Astrocyte (in vitro differentiated cells and primary cell): ENCODE measurements around the gene MAPKAP1. TPM values are rescaled to one million over a fixed set of nuclear protein-coding genes. Genes with fewer than 3 reads are reported as not detected.

Experiments used
- DNase-seq: peaks from one replicate; pipeline ENCODE4 v3.0.0-alpha.2; 2010; ENCODE audit warnings: low read depth
- FAIRE-seq: peaks from 2 replicates; lab custom pipeline; 2011; peaks lifted over from hg19 to GRCh38; lab: Jason Lieb, UNC
- H2AFZ ChIP-seq: 2 replicates; pipeline ENCODE4 v1.6.0; 2012; ENCODE audit warnings: low read depth, low read length, inconsistent platforms
- H3K27ac ChIP-seq: 2 replicates; pipeline ENCODE4 v1.5.1; 2011; ENCODE audit warnings: low read depth, low read length, inconsistent platforms
- H3K27me3 ChIP-seq: 2 replicates; pipeline ENCODE4 v1.6.0; 2011; ENCODE audit warnings: low read length, inconsistent platforms; ENCODE audit not compliant: insufficient read depth
- H3K36me3 ChIP-seq: 2 replicates; pipeline ENCODE4 v1.5.1; 2011; ENCODE audit warnings: low read length, inconsistent platforms; ENCODE audit not compliant: insufficient read depth
- H3K4me1 ChIP-seq: 2 replicates; pipeline ENCODE4 v1.5.1; 2011; ENCODE audit warnings: low read length, inconsistent platforms; ENCODE audit not compliant: insufficient read depth
- H3K4me2 ChIP-seq: 2 replicates; pipeline ENCODE4 v1.6.0; 2012; ENCODE audit warnings: low read length, inconsistent platforms
- H3K4me3 ChIP-seq: 2 replicates; pipeline ENCODE4 v1.5.1; 2011; ENCODE audit warnings: low read depth, mild to moderate bottlenecking, low read length, inconsistent platforms; ENCODE audit not compliant: insufficient read depth
- H3K79me2 ChIP-seq: 2 replicates; pipeline ENCODE4 v1.6.0; 2012; ENCODE audit warnings: mild to moderate bottlenecking, low read length, inconsistent platforms; ENCODE audit not compliant: insufficient read depth
- H3K9ac ChIP-seq: 2 replicates; pipeline ENCODE4 v1.6.0; 2012; ENCODE audit warnings: mild to moderate bottlenecking, low read length, inconsistent platforms
- H3K9me3 ChIP-seq: 2 replicates; pipeline ENCODE4 v1.5.1; 2012; ENCODE audit warnings: low read depth, mild to moderate bottlenecking, low read length, inconsistent platforms; ENCODE audit not compliant: insufficient read depth
- H4K20me1 ChIP-seq: 2 replicates; pipeline ENCODE4 v1.6.0; 2012; ENCODE audit warnings: low read length, inconsistent platforms; ENCODE audit not compliant: insufficient read depth
- H3K27ac Mint-ChIP-seq: one replicate; pipeline ENCODE4 v1.8.0; 2021; ENCODE audit warnings: mild to moderate bottlenecking, mixed read lengths; ENCODE audit not compliant: unreplicated experiment
- H3K27me3 Mint-ChIP-seq: one replicate; pipeline ENCODE4 v1.8.0; 2021; ENCODE audit warnings: low read depth, mixed read lengths; ENCODE audit not compliant: unreplicated experiment
- H3K36me3 Mint-ChIP-seq: one replicate; pipeline ENCODE4 v1.8.0; 2021; ENCODE audit warnings: low read depth, mixed read lengths; ENCODE audit not compliant: unreplicated experiment
- H3K4me1 Mint-ChIP-seq: one replicate; pipeline ENCODE4 v1.8.0; 2021; ENCODE audit warnings: low read depth, mixed read lengths; ENCODE audit not compliant: unreplicated experiment
- H3K4me3 Mint-ChIP-seq: one replicate; pipeline ENCODE4 v1.8.0; 2021; ENCODE audit warnings: mild to moderate bottlenecking, moderate library complexity, mixed read lengths; ENCODE audit not compliant: unreplicated experiment
- H3K9me3 Mint-ChIP-seq: one replicate; pipeline ENCODE4 v1.8.0; 2021; ENCODE audit warnings: mild to moderate bottlenecking, mixed read lengths; ENCODE audit not compliant: unreplicated experiment
- EZH2 ChIP-seq: IDR thresholded peaks from 2 replicates; pipeline ENCODE4 v1.6.1; 2012; ENCODE audit warnings: mild to moderate bottlenecking, low read length, inconsistent platforms; ENCODE audit not compliant: insufficient read depth
- total RNA-seq: library from RNA; stranded (reverse); gene quantifications from 2 replicates; pipeline ENCODE4 v1.2.1, GENCODE V29; 2021
- TF ChIP-seq, protein P1 (sequence below): IDR thresholded peaks from 2 replicates; pipeline ENCODE4 v1.5.1; 2011; ENCODE audit warnings: low read depth, mild to moderate bottlenecking, inconsistent platforms, low read length, moderate library complexity; ENCODE audit not compliant: insufficient read depth

The MAPKAP1 gene
- total RNA-seq, 1 donor from 2014 or later: 109 TPM

DNA sequence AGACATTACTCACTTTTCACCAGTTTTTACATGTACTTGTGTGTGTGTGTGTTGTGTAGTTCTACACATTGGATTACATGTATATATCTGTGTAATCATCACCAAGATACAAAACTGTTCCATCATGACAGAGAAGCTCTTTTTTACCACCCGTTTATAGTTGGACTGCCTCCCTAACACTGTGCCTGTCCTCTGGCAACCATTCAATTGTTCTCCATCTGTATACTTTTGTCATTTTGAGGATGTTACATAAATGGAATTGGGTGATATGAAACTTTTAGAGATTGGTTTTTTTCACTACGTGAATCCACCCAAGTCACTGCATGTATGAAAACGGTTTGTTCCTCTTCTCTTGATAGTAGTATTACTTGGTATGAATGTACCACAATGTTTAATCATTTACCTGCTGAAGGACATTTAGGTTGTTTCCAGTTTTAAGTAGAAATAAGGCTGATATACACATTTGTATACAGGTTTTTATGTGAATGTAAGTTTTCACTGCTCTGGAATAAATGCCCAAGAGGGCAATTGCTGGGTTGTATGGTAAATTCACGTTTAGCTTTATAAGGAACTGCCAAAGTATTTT, 126.2 kb downstream of the MAPKAP1 start:
- Mint-ChIP-seq H3K27ac (no peak overlapping the region), H3K9me3 (peaks cover 5% of the 10 kb centered on the region), H3K27me3 (no peaks in the 10 kb centered on the region), H3K4me1 (peaks cover 1% of the 10 kb centered on the region), H3K36me3 (peaks cover 23% of the 10 kb centered on the region), H3K4me3 (no peak overlapping the region)
- Histone ChIP-seq H2AFZ (no peak overlapping the region), H3K9ac (no peak overlapping the region), H3K79me2 (peaks cover 9% of the 10 kb centered on the region), H3K27me3 (no peaks in the 10 kb centered on the region), H3K36me3 (no peaks in the 10 kb centered on the region), H3K9me3 (no peaks in the 10 kb centered on the region), H3K4me3 (no peak overlapping the region), H3K27ac (no peak overlapping the region), H4K20me1 (peaks cover 9% of the 10 kb centered on the region), H3K4me2 (no peak overlapping the region), H3K4me1 (no peaks in the 10 kb centered on the region)
- DNase-seq (no peak), FAIRE-seq (no peak)
- TF ChIP-seq, protein P1, sequence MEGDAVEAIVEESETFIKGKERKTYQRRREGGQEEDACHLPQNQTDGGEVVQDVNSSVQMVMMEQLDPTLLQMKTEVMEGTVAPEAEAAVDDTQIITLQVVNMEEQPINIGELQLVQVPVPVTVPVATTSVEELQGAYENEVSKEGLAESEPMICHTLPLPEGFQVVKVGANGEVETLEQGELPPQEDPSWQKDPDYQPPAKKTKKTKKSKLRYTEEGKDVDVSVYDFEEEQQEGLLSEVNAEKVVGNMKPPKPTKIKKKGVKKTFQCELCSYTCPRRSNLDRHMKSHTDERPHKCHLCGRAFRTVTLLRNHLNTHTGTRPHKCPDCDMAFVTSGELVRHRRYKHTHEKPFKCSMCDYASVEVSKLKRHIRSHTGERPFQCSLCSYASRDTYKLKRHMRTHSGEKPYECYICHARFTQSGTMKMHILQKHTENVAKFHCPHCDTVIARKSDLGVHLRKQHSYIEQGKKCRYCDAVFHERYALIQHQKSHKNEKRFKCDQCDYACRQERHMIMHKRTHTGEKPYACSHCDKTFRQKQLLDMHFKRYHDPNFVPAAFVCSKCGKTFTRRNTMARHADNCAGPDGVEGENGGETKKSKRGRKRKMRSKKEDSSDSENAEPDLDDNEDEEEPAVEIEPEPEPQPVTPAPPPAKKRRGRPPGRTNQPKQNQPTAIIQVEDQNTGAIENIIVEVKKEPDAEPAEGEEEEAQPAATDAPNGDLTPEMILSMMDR: no peak
- no peak for TF ChIP-seq EZH2

DNA sequence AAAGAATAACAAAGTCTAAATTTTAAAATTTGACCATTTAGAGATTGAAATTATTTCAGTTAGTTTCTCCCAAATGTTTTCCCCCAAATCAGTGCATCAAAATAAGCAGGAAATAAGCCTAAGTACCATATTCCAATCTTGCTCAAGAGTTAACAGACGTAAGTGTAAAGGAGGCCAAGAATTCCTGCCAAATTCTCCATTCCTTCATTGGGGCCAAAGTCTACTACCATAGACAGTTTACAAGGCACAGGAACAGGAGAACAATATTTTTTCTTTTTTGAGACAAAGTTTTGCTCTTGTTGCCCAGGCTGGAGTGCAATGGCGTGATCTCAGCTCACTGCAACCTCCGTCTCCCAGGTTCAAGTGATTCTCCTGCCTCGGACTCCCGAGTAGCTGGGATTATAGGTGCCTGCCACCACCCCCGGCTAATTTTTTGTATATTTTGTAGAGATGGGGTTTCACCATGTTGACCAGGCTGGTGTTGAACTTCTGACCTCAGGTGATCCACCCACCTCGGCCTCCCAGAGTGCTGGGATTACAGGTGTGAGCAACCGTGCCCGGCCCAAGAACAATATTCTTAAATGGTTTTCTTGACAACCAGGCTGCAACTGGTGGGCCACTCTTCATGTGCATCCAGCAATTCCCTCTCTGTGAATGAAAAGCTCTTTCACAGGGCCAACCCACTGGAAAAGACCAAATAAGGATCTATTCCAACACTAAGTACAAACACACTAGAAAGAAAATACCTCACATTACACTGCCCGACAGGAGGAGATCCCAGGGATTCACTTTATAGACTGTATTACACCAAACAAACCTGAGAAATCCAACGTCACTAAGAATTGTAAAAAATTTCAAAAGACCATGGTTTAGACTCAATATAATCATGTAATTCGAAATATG, 127.7 kb downstream of the MAPKAP1 start:
- Mint-ChIP-seq H3K36me3 (peaks cover 25% of the 10 kb centered on the region), H3K27me3 (no peaks in the 10 kb centered on the region), H3K4me3 (no peak overlapping the region), H3K9me3 (peaks cover 6% of the 10 kb centered on the region), H3K4me1 (peaks cover 3% of the 10 kb centered on the region), H3K27ac (no peak overlapping the region)
- Histone ChIP-seq H3K9ac (no peak overlapping the region), H3K9me3 (no peaks in the 10 kb centered on the region), H3K27ac (no peak overlapping the region), H3K4me2 (no peak overlapping the region), H3K79me2 (peaks cover 10% of the 10 kb centered on the region), H3K36me3 (no peaks in the 10 kb centered on the region), H3K27me3 (no peaks in the 10 kb centered on the region), H2AFZ (no peak overlapping the region), H4K20me1 (peaks cover 11% of the 10 kb centered on the region), H3K4me1 (no peaks in the 10 kb centered on the region), H3K4me3 (no peak overlapping the region)
- FAIRE-seq (no peak), DNase-seq (no peak)
- TF ChIP-seq, protein P1: no peak
- no peak for TF ChIP-seq EZH2
